GM10266 (cell line): ENCODE data around the gene PSMC3.

ENCODE experiments used
- DNase-seq: peaks from one replicate; pipeline ENCODE4 v3.0.0; 2012; ENCODE audit errors: extremely low spot score
- TF ChIP-seq, protein P1 (sequence below): IDR thresholded peaks from 2 replicates; pipeline ENCODE4 v1.5.1; 2012; ENCODE audit warnings: mild to moderate bottlenecking, low read depth; ENCODE audit not compliant: control insufficient read depth, insufficient read depth; ENCODE audit errors: missing control alignments

The PSMC3 gene

GRCh38 chr11:47451436-47451835 is 25.2 kb upstream of the PSMC3 start:
- TF ChIP-seq, protein P1, sequence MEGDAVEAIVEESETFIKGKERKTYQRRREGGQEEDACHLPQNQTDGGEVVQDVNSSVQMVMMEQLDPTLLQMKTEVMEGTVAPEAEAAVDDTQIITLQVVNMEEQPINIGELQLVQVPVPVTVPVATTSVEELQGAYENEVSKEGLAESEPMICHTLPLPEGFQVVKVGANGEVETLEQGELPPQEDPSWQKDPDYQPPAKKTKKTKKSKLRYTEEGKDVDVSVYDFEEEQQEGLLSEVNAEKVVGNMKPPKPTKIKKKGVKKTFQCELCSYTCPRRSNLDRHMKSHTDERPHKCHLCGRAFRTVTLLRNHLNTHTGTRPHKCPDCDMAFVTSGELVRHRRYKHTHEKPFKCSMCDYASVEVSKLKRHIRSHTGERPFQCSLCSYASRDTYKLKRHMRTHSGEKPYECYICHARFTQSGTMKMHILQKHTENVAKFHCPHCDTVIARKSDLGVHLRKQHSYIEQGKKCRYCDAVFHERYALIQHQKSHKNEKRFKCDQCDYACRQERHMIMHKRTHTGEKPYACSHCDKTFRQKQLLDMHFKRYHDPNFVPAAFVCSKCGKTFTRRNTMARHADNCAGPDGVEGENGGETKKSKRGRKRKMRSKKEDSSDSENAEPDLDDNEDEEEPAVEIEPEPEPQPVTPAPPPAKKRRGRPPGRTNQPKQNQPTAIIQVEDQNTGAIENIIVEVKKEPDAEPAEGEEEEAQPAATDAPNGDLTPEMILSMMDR = no peak
- DNase-seq = no peak

DNA sequence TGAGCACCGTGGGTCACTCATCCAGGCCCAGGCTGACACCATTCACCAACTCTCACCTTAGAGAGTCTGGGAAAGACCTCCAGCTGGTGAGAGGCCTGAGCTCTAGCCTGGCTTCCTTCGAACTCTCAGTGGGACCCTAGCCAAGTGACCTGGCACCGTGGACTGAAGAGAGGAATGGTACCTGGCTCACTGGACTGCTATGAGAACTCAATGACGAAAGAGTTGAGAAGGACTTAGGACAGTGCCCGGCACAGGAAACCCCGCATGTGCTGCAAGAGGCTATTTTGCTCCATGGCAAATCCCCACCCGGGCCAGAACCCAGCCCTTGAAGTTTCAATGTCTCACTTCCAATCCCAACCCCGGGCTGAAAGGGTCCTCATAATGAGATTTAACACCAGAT is 23.3 kb upstream of the PSMC3 start:
- no peak for DNase-seq
- TF ChIP-seq, protein P1 = no peak

DNA sequence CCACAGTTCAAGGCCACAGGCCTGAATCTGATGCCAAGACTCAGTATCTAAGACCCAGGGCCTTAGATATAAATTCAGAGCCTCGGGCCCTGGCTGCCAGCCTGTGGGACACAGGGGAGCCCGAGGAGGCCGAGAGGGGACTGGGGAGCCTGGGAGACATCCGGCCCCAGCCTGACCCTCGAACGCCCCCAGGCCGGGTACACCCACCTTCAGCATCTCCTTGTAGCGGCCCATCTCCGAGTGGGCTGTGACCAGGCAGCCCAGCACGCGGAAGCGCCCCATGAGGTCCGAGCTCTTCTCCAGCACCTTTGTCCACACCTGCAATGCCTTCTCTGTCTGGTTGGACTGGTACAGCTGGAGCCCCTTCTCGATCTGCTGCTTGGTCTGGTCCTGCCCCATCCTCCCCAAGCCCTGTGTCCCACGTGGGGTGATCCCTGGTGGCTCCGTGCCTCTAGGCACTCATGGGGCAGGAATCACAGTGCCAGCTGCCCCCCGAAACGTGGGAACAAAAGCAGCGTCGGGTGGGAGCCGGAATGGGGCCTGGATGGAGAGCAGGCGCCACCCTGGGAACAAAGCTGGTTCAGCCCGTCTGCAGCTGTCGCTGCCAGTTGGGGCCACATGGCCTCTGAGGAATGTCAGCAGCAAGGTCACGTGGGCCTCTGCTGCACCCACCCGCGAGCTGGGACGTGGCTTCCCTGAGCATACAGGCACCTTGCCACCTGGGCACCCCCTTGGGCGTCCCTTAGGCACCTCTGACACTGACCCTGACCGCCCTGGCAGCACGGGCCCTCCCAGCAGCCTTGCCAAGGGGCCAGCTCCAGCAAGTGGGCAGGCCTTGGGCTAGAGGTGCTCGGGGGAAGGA is 22.6 kb upstream of the PSMC3 start, which contains the start of gene RAPSN:
Gene RAPSN, minus strand, starts transcription at position 571 of the 862 bp plus-strand sequence. Its CDS starts 172 bp downstream, at position 399.
- TF ChIP-seq, protein P1 = no peak
- DNase-seq = no peak

- TF ChIP-seq, protein P1 = no peak
- no peak for DNase-seq
These were observed 21.7 kb upstream of the PSMC3 start for GRCh38 chr11:47447906-47448305.

GRCh38 chr11:47446833-47447232 is 20.6 kb upstream of the PSMC3 start:
- DNase-seq = no peak
- TF ChIP-seq, protein P1 = no peak

DNA sequence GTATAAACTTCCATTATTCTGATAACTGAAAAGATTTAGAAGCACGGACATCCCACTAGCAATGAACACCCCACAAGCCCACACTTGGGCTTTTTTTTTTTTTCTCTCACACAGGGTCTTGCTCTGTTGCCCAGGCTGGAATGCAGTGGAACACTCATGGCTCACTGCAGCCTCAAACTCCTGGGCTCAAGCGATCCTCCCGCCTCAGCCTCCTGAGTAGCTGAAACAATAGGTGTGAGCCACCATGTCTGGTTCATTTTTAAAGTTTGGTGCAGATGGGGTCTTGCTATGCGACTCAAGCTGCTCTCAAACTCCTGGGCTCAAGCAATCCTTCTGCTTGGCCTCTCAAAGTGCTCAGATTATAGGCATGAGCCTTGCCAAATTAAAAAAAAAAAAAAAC is 19.6 kb upstream of the PSMC3 start:
- DNase-seq = no peak
- TF ChIP-seq, protein P1 = no peak

GRCh38 chr11:47443817-47444216 is 17.6 kb upstream of the PSMC3 start:
- TF ChIP-seq, protein P1 = no peak
- DNase-seq = no peak
